CD4-positive, alpha-beta T cell treated with Interleukin-15 for 1 hour (primary cell): ENCODE data around the gene AP1M2.
"Not testable (repeated sequence)": the region's sequence is repeated elsewhere in the genome, so short reads cannot be mapped to it uniquely, and the experiment has no call there.

ENCODE experiments used
- DNase-seq: peaks from one replicate; pipeline ENCODE4 v3.0.0-alpha.2; 2020

AP1M2 gene

DNA sequence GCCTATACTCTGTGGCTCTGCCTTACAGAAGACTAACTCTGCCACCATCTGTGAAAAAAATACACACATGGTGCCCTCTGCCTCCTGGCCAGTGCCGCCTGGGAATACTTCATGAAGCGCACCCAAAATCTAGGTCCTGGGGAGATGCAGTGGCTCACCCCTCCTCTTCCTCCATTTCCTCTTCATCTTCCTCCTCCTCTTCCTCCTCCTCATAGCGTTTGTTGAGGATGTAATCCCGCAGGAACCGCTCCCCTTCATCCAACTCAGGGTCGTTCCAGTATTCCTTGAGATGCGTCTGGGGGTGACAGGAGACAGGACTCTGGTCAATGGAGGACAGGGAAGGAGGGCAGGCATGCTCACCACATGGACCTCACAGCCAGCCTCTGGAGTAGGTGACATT is 27.0 kb downstream of the AP1M2 start:
- DNase-seq = no peak

DNA sequence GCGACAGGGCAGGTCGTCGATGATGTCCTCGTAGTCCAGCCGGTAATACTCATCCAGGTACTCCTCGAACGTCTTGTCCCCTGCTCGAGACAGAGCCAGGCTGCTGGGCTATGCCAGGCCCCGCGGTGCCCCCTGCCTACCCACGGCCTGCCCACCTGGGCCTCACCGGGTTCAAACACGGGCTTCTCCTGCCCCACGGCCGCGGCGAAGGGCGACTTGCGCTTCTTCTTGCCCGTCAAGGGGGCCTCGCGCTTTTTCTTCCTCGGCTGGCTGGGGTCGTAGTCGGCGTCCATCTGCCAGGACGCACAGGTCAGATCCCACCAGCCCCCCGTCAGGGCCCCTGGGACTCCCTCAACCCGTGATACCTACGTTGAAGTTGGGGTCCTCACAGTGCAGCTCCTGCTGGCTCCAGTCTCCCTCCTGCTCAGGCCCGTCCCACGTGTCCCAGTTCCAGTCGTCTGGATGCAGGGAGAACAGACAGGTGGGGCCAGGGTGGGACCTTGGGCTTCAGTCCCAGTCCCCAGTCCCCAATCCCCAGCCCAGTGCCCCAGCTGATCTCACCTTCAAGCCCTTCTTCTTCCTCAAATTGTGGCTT is 29.4 kb downstream of the AP1M2 start:
- DNase-seq = no peak

DNA sequence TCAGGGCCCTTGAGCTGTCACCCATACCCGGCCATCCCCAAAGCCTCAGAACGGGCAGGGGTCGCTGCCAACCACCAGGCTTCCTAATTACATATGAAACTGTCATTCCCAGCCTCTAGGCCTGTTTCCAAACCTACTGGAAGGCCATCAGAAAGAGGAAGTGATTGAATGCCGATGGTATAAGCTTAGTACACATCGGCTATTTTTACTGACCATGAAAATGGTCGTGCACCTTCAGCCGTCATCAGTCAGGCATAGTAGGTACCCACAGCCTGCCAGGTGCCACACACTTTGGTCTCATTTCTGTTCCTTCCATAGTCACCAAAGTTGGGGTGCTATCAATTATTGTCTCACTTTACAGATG is 31.5 kb downstream of the AP1M2 start:
- no peak for DNase-seq

DNA sequence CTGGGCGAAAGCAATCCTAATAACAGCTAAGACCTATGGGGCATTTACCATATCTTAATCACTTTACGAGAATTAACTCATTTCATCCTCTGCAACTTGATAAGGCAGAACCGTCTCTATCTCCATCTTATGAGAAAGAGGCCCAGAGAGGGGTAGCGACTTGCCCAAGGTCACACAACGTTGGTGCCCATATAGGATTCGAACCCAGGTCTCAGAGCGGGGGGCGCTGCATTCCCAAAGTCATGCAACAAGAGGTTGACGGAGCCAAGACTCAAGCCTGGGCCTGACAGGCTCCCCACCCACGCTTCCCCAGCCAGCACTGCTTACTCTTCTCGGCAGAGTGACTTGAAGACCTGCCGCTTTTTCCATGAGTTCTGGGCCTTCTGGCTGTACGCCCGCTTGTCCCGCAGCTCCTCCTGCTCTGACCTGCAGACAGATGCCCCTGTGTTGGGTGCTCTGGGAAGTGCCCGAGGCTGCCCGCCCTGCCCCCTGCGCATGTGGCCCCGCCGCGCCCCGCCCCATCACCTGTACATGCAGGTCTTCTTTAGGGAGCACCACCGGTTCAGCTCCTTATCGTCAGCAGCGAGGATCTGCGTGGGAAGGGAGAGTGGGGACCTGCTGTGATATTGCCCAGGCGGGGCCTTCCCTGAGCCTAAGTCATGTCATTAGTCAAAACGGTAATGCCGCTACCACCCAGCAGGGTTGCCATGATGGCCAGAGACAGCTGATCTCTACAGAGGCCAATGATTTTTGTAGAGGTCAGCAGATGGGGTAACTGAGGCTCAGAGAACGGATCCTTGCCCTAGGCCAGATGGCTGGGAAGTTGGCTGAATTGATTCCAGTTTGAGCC is 32.1 kb downstream of the AP1M2 start:
- DNase-seq = no peak

DNA sequence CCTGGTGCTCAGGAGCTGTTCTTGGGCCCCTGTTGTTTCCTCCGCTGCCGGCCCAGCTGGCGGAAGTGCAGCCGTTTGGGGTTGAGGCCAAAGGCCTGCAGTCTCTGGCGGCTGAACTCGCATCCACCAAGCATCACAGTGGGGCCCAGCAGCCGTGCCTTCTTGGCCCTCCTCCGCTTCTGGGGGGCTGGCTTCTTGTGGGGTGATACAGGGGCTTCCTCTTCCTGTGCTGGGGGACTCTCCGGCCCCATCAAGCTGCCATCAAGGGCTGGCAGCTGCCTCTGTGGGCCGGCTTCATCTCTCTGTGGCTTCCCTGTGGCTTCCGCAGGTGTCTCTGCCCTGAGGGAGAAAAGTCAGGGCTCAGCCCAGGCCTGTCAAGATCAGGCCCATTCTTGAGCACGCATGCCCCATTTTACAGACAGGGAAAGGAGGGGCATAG is 33.1 kb downstream of the AP1M2 start:
- peak; percentile 76 for DNase-seq

DNA sequence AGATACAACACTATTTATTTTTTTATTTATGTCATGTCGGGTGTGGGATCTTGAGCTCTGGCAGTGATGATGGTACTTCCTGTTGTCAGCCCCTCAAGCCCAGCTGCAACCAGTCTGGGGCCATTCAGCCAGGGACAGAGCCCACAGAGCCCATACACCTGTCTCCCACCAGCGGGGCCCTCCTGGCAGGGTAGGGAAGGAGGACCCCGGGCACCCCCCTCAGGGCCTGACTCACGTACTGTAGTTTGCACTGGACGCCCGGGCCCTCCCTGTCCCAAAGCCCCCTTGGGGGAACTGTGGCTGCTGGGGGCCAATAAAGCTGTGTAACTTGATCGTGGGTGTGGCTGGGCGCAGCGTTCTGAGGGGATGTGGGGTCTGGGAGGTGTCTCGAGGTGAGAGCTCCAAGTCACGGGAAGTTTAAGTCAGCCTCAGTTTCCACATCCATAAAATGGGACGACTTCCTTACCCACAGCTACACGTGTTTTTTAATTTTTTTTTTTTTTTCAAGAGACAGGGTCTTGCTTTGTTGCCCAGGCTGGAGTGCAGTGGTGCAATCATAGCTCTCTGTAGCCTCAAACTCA is 33.9 kb downstream of the AP1M2 start:
- DNase-seq = no peak

DNA sequence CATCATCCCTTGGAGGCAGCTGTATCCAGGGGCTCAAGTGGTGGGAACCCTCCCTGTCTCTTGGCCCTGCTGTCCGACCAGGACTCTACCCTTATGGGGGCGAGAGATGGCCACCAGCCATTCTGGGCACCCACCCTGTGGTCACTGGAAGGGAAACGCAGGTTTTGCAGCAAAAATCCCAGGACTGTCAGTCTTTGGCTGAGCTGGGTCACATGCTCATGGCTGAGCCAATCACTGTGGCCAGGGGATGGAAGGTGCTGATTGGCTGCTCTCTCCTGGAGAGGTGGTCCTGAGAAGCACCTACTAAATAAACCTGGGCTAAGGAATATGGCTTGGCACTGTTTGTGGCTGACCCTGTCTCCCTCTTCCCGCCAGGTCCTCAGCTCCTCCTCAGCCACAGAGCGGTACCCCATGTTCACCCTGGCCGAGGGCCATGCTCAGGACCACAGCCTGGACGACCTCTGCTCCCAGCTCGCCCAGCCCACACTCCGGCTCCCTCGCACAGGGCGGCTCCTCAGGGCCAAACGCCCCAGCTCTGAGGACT is 34.5 kb downstream of the AP1M2 start:
- DNase-seq = peak; percentile 35

DNA sequence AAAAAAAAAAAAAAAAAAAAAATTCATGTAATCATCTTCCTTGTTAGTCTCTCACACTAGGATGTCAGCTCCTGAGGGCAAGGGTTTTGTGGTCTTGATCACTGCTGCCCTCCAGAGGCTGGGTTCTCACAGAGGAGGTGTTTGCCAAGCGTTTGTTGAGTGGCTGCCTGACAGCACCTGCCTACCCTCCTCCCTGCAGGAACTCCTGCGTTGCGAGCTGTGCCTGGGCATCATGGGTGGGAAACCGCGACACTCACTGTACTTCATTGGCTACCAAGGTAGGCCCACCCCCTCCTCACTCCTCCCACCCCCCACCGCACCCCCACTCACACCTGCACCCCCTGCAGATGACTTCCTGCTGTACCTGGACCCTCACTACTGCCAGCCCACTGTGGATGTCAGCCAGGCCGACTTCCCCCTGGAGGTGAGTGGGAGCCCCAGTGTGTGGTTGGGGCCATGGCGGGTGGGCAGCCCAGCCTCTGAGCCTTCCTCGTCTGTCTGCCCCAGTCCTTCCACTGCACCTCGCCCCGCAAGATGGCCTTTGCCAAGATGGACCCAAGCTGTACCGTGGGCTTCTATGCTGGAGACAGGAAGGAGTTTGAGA is 35.3 kb downstream of the AP1M2 start:
- DNase-seq = peak; percentile 57

DNA sequence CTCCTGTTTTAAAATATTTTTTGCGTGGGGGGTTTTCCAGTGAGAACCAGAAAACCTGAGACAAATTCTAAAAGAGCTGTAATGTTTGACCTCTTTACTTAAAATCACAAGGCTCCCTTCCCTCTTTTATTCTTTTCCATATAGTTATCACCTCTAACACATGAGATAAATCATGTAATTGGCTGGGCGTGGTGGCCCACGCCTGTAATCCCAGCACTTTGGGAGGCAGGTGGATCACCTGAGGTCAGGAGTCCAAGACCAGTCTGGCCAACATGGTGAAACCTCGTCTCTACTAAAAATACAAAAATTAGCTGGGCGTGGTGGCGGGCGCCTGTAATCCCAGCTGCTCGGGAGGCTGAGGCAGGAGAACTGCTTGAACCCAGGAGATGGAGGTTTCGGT is 36.1 kb downstream of the AP1M2 start:
- not testable (repeated sequence) for DNase-seq

DNA sequence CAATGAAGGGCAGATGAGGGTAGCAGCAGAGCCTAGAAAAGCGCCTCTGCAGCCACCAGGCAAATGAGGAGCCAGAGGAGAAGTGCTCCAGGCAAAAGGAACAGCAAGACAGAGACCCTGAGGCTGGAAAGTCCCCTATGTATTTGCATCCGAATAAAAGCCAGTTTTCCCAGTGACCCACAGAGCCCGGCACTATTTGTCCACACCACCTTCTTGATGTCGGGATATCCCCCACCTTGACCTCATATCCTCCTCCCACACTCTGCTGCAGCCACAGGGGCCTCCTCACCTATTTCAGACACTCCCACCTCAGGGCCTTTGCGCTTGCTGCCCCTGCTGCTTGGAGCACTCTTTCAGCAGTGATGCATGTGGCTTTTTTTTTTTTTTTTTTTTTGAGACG is 36.8 kb downstream of the AP1M2 start:
- no peak for DNase-seq

DNA sequence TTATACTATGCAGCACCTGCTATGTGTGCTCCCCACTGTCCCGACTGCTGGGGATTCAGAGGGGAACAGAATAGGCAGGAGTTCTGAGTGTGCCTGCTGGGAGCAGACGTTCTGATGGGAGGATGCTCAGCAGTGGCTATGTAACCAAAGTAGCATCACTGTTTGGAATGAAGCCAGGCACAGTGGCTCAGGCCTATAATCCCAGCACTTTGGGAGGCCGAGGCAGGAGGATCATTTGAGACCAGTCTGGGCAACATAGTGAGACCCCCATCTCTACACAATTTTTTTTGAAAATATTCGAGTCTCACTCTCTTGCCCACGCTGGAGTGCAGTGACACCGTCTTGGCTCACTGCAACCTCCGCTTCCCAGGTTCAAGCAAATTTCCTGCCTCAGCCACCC is 37.4 kb downstream of the AP1M2 start:
- DNase-seq = no peak

DNA sequence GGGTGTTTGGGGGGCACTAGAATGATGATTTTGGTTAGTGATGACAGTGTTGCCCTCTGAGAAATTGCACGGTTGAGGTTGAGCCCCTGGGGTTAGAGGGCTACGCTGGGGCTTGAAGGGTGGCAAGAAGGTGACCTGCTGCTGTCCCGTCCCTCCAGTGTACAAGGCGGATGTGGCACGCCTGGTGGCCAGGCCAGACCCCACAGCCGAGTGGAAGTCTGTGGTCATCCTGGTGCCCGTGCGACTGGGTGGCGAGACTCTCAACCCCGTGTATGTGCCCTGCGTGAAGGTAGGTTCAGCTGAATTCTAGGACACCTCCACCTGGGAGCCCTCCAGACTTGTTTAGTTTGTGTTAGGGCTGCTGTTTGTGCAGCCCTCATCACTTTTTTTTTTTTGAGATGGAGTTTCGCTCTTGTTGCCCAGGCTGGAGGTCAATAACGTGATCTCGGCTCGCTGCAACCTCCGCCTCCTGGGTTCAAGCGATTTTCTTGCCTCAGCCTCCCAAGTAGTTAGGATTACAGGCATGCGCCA is 38.3 kb downstream of the AP1M2 start:
- DNase-seq = no peak

DNA sequence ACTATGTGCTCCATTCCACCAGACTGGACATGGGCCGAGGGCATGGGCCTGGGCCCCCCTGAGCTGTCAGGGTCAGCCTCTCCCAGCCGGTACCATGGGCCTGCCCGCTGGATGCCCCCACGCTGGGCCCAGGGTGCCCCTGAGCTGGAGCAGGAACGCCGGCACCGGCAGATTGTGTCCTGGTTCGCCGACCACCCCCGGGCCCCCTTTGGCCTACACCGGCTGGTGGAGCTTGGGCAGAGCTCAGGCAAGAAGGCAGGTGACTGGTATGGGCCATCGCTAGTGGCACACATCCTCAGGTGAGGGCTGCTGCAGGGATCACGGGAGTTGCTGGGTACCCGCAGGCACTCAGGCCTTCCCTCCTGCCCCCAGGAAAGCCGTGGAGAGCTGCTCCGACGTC is 40.3 kb downstream of the AP1M2 start:
- DNase-seq = no peak

DNA sequence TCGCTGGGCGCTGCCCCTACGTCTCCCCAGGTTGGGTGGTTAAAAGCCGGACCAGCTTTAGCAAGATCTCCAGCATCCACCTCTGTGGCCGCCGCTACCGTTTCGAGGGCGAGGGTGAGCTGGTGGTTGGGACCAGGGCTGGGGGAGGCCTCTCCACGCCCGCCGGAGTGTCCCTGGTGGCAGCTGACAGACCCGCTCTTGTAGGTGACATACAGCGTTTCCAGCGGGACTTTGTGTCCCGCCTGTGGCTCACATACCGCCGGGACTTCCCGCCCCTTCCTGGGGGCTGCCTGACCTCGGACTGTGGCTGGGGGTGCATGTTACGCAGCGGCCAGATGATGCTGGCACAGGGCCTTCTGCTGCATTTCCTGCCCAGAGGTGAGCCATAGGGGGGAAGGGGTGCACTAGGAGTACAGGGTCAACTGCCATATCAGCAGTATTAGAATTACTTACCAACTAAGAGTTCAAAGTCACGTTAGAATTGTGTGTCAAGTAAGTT is 42.3 kb downstream of the AP1M2 start:
- DNase-seq = no peak

DNA sequence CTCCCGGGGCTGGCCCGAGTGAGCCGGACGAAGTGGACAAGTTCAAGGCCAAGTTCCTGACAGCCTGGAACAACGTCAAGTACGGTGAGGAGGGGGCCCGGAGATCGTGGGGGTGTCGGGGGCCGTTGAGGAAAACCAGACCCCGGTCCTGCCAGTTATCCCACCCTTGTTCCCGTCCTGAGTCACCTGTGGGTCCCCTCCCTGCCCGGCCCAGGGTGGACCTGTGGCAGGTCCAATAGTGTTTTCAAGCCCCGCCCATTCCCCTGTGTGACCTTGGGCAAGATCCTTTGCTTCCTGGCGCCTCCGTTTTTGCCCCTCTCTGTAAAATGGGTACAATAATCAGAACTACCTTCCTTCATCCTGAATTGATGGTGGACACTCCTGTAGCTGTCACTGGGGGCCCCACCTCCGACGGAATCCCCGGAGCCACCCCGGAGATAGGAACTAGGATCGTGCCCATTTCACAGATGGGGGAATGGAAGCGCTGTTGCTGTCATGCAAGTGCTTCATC is 42.8 kb downstream of the AP1M2 start:
- DNase-seq = no peak

DNA sequence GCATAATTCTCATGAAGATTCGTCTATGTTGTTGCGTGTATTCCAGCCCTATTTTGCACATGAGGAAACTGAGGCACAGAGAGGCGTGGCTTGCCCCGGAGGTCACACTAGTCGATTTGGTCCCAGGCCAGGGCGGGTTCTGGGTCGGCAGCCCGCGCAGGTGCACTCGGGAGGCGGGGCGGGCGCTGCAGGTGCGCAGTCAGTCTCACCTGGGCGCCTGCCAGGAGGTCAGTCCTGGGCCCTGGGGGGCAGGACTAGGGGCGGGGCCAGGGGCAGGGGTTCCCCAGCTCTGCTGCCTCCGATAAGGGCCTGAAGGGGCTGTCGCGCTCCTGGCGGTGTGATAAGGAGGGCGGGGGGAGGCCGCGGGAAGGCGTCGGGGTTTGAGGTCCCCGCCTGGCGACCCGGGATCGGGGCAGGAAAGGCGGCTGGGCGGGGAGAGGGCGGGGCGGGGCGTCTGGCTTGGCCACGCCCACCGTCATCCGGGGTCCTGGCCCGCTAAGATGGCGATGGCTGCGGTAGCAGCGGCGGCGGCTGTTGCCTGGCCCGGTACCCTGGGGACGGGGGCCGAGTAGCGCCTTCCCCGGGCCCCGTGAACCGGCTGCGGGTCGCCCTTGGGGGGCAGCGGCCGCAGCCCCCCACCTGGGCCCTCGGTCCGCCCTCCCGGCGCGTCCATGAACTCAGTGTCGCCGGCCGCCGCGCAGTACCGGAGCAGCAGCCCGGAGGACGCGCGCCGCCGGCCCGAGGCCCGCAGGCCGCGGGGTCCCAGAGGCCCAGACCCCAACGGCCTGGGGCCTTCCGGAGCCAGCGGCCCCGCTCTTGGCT is 43.5 kb downstream of the AP1M2 start, which contains the start of gene ATG4D:
TSS of gene ATG4D (plus strand) at position 485 of the 822 bp plus-strand sequence. CDS start at position 672, 187 bp downstream.
- peak; percentile 83 for DNase-seq

DNA sequence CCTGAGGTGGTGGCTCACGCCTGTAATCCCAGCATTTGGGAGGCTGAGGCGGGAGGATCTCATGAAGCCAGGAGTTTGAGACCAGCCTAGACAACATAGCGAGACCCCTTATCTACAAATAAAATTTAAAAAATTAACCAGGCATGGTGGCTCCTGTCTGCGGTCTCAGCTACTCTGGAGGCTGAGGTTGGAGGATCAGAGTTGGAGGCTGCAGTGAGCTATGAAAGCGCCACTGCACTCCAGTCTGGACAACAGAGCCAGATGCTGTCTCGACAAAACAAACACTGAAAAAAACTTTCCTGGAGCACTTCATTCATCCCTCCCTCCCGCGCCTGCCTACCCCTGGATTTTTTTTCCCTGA is 44.1 kb downstream of the AP1M2 start:
- no peak for DNase-seq

DNA sequence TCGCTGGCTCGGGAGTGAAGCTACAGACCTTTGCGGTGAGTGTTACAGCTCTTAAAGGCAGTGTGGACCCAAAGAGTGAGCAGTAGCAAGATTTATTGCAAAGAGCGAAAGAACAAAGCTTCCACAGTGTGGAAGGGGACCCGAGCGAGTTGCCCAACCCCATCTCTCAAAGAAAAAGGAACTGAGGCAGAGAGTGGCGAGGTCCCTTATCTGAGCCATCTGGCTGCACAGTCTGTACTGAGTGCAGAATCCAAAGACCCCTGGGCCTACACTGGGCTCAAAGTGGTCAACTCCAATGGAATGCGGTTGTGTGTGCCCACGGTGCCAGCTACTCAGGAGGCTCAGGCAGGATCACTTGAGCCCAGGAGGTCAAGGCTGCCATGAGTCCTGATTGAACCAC is 48.1 kb downstream of the AP1M2 start:
- DNase-seq = not testable (repeated sequence)

DNA sequence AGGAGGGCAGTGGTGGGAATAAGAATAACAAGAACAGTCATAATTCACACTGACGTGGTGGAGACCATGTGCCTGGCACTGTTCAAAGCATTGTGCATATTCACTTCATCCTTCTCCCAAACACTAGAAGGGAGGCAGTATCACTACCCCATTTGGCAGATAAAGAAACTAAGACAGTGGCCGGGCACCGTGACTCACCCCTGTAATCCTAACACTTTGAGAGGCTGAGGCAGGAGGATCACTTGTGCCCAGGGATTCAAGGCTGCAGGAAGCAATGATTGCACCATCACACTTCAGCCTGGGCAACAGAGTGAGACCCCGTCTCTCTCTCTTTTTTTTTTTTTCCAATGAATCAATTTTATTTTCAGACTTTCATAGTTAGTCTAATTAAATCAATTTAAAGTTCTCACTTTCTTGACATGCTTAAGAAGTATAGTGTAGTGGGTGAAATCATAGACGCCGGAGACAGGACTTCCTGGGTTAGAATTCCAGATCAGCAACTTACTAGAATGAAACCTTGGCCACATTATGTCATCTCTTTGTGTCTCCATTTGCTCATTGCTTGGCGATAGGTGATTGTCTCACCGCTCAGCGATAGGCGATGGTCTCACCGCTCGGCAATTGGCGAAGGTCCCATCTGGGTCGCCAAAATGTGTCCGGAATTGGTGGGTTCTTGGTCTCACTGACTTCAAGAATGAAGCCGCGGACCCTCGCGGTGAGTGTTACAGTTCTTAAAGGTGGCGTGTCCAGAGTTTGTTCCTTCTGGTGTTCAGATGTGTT is 48.7 kb downstream of the AP1M2 start:
- no peak for DNase-seq

DNA sequence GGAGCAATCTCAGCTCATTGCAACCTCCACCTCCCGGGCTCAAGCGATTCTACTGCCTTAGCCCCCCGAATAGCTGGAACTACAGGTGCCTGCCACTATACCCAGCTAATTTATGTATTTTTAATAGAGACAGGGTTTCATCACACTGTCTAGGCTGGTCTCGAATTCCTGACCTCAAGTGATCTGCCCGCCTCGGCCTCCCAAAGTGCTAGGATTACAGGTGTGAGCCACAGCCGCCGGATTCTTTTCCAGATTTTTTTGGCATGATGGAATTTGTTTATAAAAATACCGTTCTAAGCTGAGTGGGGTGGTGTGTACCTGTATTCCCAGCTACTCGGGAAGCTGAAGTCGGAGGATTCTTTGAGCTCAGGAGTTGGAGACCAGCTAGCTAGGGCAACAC is 49.4 kb downstream of the AP1M2 start:
- DNase-seq = no peak

DNA sequence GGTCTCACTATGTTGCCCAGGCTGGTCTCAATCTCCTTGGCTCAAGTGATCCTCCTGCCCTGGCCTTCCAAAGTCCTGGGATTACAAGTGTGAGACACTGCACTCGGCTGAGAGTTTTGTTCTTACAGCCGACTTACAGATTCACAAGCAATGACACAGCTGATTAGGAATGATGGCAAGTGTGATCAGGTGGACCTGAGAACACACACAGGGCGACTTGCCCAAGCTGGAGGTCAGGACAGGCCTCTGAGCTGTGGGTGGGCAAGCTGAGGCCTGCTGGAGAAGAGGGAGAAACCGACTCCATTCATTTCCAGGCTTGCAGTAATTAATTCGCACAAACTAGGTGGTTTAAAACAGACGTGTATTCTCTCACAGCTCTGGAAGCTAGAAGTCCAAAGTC is 51.5 kb downstream of the AP1M2 start:
- DNase-seq = no peak
